HepG2 (cell line): ENCODE data around the gene DLG4. TPM values are rescaled to one million over a fixed set of nuclear protein-coding genes. Genes with fewer than 3 reads are reported as not detected.

ENCODE experiments used
- ATAD3A ChIP-seq: sonication (generic); formaldehyde crosslinking; IDR thresholded peaks from 2 replicates; pipeline ENCODE4 v1.4.0; 2020; ENCODE audit warnings: missing genetic modification reagents
- ATRX ChIP-seq: sonication (generic); formaldehyde crosslinking; IDR thresholded peaks from 2 replicates; pipeline ENCODE4 v1.4.0; 2020; ENCODE audit warnings: missing genetic modification reagents, borderline replicate concordance
- BCL3 ChIP-seq: sonication (generic); formaldehyde crosslinking; IDR thresholded peaks from 2 replicates; pipeline ENCODE4 v1.5.1; 2020; ENCODE audit warnings: mild to moderate bottlenecking, missing genetic modification reagents, moderate library complexity
- BCL6 ChIP-seq: IDR thresholded peaks from 2 replicates; pipeline ENCODE4 v1.6.1; 2016; ENCODE audit warnings: missing genetic modification reagents, missing compliant biosample characterization
- FOXO1 ChIP-seq: sonication (generic); formaldehyde crosslinking; IDR thresholded peaks from 2 replicates; pipeline ENCODE4 v1.4.0; 2020; ENCODE audit warnings: missing genetic modification reagents
- HDAC1 ChIP-seq: sonication (generic); formaldehyde crosslinking; IDR thresholded peaks from 2 replicates; pipeline ENCODE4 v1.5.1; 2020; ENCODE audit warnings: mild to moderate bottlenecking, missing genetic modification reagents
- MYC ChIP-seq: sonication (generic); formaldehyde crosslinking; IDR thresholded peaks from 2 replicates; pipeline ENCODE4 v1.9.0; 2021; ENCODE audit warnings: missing genetic modification reagents, borderline replicate concordance
- NFATC3 ChIP-seq: sonication (generic); formaldehyde crosslinking; IDR thresholded peaks from 2 replicates; pipeline ENCODE4 v1.5.1; 2020; ENCODE audit warnings: mild to moderate bottlenecking, missing genetic modification reagents
- PPARG ChIP-seq: conservative IDR thresholded peaks from 2 replicates; pipeline ENCODE4 v1.6.1; 2016; ENCODE audit warnings: missing biosample characterization, missing genetic modification reagents
- RFX1 ChIP-seq: fragments of 450-650 bp; IDR thresholded peaks from 2 replicates; pipeline ENCODE4 v1.6.1; 2017
- TCF7 ChIP-seq: sonication (generic); IDR thresholded peaks from 2 replicates; pipeline ENCODE4 v1.6.1; 2016; ENCODE audit warnings: antibody characterized with exemption, low read depth
- ZBTB2 ChIP-seq: sonication (generic); formaldehyde crosslinking; IDR thresholded peaks from 2 replicates; pipeline ENCODE4 v1.8.0; 2022; ENCODE audit warnings: low read depth, missing genetic modification reagents
- ZBTB7A ChIP-seq: sonication (generic); formaldehyde crosslinking; IDR thresholded peaks from 2 replicates; pipeline ENCODE4 v1.8.0; 2022; ENCODE audit warnings: mild to moderate bottlenecking, missing genetic modification reagents
- ZNF547 ChIP-seq: sonication (generic); formaldehyde crosslinking; IDR thresholded peaks from 2 replicates; pipeline ENCODE4 v1.5.1; 2020; ENCODE audit warnings: mild to moderate bottlenecking, missing genetic modification reagents
- ZNF563 ChIP-seq: sonication (generic); formaldehyde crosslinking; IDR thresholded peaks from 2 replicates; pipeline ENCODE4 v1.8.0; 2022; ENCODE audit warnings: mild to moderate bottlenecking, moderate library complexity, missing genetic modification reagents
- ZNF619 ChIP-seq: sonication (generic); formaldehyde crosslinking; IDR thresholded peaks from 2 replicates; pipeline ENCODE4 v1.4.0; 2020; ENCODE audit warnings: mild to moderate bottlenecking, missing genetic modification reagents
- ZNF749 ChIP-seq: sonication (generic); formaldehyde crosslinking; IDR thresholded peaks from 2 replicates; pipeline ENCODE4 v1.8.0; 2022; ENCODE audit warnings: mild to moderate bottlenecking, missing genetic modification reagents, moderate library complexity, borderline replicate concordance
- polyA plus RNA-seq, 8 experiments: library from polyadenylated mRNA; depleted of rRNA in 3 of 8; stranded (reverse) in 7 of 8; unstranded in 1 of 8; fragments of >200 nt; fragmentation: Illumina TruSeq in 4 of 8; extraction: Trizol in 4 of 8; gene quantifications; 2 replicates each; pipeline versions ENCODE4 v1.2.1 to v1.2.3, GENCODE V29; 2011 to 2016; ENCODE audit warnings: low read depth in 4 of 8, missing spikeins in 1 of 8, mixed read lengths in 1 of 8; ENCODE audit not compliant: insufficient read depth in 1 of 8
- total RNA-seq, 5 experiments: library from RNA; depleted of rRNA; stranded (reverse); fragments of >200 nt; fragmentation: Illumina TruSeq; extraction: Trizol; gene quantifications; 2 replicates each; pipeline ENCODE4 v1.2.3, GENCODE V29; 2016; ENCODE audit warnings: low read depth in 1 of 5
- TF ChIP-seq, protein P1 (sequence below): sonication (generic); formaldehyde crosslinking; IDR thresholded peaks from 2 replicates; pipeline ENCODE4 v1.4.0; 2020; ENCODE audit warnings: missing genetic modification reagents
- TF ChIP-seq, protein P2 (sequence below): IDR thresholded peaks from 2 replicates; pipeline ENCODE4 v1.6.1; 2016; ENCODE audit warnings: missing compliant biosample characterization, missing genetic modification reagents, borderline replicate concordance
- TF ChIP-seq, protein P3 (sequence below): sonication (generic); formaldehyde crosslinking; IDR thresholded peaks from 2 replicates; pipeline ENCODE4 v1.5.0; 2020; ENCODE audit warnings: missing genetic modification reagents, mild to moderate bottlenecking, borderline replicate concordance

DLG4 gene
- total and polyA plus RNA-seq, 2 of the 13 experiments (the other 11 are each of a cell fraction or from before 2014, with no cell fraction given) = 0.71 to 4.3 TPM

GRCh38 chr17:7234083-7234951 is 14.7 kb upstream of the DLG4 start, which contains the start of gene DVL2 (continued):
- TF ChIP-seq ZNF547 (CRISPR knock-in tag) = peak; percentile 66
- TF ChIP-seq HDAC1 (CRISPR knock-in tag) = peak; percentile 97
- TF ChIP-seq, protein P1, sequence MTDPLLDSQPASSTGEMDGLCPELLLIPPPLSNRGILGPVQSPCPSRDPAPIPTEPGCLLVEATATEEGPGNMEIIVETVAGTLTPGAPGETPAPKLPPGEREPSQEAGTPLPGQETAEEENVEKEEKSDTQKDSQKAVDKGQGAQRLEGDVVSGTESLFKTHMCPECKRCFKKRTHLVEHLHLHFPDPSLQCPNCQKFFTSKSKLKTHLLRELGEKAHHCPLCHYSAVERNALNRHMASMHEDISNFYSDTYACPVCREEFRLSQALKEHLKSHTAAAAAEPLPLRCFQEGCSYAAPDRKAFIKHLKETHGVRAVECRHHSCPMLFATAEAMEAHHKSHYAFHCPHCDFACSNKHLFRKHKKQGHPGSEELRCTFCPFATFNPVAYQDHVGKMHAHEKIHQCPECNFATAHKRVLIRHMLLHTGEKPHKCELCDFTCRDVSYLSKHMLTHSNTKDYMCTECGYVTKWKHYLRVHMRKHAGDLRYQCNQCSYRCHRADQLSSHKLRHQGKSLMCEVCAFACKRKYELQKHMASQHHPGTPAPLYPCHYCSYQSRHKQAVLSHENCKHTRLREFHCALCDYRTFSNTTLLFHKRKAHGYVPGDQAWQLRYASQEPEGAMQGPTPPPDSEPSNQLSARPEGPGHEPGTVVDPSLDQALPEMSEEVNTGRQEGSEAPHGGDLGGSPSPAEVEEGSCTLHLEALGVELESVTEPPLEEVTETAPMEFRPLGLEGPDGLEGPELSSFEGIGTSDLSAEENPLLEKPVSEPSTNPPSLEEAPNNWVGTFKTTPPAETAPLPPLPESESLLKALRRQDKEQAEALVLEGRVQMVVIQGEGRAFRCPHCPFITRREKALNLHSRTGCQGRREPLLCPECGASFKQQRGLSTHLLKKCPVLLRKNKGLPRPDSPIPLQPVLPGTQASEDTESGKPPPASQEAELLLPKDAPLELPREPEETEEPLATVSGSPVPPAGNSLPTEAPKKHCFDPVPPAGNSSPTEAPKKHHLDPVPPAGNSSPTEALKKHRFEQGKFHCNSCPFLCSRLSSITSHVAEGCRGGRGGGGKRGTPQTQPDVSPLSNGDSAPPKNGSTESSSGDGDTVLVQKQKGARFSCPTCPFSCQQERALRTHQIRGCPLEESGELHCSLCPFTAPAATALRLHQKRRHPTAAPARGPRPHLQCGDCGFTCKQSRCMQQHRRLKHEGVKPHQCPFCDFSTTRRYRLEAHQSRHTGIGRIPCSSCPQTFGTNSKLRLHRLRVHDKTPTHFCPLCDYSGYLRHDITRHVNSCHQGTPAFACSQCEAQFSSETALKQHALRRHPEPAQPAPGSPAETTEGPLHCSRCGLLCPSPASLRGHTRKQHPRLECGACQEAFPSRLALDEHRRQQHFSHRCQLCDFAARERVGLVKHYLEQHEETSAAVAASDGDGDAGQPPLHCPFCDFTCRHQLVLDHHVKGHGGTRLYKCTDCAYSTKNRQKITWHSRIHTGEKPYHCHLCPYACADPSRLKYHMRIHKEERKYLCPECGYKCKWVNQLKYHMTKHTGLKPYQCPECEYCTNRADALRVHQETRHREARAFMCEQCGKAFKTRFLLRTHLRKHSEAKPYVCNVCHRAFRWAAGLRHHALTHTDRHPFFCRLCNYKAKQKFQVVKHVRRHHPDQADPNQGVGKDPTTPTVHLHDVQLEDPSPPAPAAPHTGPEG = peak; percentile 73; the same call in 1 of the 2 replicates
- TF ChIP-seq FOXO1 (CRISPR knock-in tag) = peak; percentile 70
- no peak for TF ChIP-seq ZNF619
- no peak for TF ChIP-seq ZNF749 (CRISPR knock-in tag)
- no peak for TF ChIP-seq RFX1
- peak; percentile 12; the same call in 1 of the 2 replicates for TF ChIP-seq BCL6 (CRISPR knock-in tag)
- TF ChIP-seq TCF7 = no peak
- TF ChIP-seq, protein P2, sequence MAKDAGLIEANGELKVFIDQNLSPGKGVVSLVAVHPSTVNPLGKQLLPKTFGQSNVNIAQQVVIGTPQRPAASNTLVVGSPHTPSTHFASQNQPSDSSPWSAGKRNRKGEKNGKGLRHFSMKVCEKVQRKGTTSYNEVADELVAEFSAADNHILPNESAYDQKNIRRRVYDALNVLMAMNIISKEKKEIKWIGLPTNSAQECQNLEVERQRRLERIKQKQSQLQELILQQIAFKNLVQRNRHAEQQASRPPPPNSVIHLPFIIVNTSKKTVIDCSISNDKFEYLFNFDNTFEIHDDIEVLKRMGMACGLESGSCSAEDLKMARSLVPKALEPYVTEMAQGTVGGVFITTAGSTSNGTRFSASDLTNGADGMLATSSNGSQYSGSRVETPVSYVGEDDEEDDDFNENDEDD (CRISPR knock-in tag) = peak; percentile 93
- TF ChIP-seq PPARG (CRISPR knock-in tag) = no peak; the same call in 1 of the 2 replicates
- peak; percentile 55; the same call in 1 of the 2 replicates for TF ChIP-seq ZBTB7A (CRISPR knock-in tag)
- peak; percentile 96 for TF ChIP-seq ZBTB2 (CRISPR knock-in tag)
- TF ChIP-seq, protein P3, sequence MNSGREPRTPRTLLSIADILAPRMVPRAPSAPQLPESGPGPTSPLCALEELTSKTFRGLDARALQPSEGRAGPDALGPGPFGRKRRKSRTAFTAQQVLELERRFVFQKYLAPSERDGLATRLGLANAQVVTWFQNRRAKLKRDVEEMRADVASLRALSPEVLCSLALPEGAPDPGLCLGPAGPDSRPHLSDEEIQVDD (CRISPR knock-in tag) = peak; percentile 94
- no peak for TF ChIP-seq ATRX (CRISPR knock-in tag)
- peak; percentile 72 for TF ChIP-seq BCL3 (CRISPR knock-in tag)
- peak; percentile 93 for TF ChIP-seq MYC
- TF ChIP-seq NFATC3 (CRISPR knock-in tag) = no peak
- TF ChIP-seq ZNF563 (CRISPR knock-in tag) = peak; percentile 53; the same call in 1 of the 2 replicates
- TF ChIP-seq ATAD3A (CRISPR knock-in tag) = no peak
